SKM-1 (cell line): Measurements from ENCODE around the gene LRATD1.

Experiments
- DNase-seq: peaks from one replicate; lab custom pipeline; 2025; ENCODE audit not compliant: unreplicated experiment; lab: John Stamatoyannopoulos, UW

Gene LRATD1

GRCh38 chr2:14633461-14634181 lies 1.1 kb downstream of the LRATD1 start:
- no peak for DNase-seq

- no peak for DNase-seq
Measured at GRCh38 chr2:14634182-14634488, 1.6 kb downstream of the LRATD1 start.

DNA sequence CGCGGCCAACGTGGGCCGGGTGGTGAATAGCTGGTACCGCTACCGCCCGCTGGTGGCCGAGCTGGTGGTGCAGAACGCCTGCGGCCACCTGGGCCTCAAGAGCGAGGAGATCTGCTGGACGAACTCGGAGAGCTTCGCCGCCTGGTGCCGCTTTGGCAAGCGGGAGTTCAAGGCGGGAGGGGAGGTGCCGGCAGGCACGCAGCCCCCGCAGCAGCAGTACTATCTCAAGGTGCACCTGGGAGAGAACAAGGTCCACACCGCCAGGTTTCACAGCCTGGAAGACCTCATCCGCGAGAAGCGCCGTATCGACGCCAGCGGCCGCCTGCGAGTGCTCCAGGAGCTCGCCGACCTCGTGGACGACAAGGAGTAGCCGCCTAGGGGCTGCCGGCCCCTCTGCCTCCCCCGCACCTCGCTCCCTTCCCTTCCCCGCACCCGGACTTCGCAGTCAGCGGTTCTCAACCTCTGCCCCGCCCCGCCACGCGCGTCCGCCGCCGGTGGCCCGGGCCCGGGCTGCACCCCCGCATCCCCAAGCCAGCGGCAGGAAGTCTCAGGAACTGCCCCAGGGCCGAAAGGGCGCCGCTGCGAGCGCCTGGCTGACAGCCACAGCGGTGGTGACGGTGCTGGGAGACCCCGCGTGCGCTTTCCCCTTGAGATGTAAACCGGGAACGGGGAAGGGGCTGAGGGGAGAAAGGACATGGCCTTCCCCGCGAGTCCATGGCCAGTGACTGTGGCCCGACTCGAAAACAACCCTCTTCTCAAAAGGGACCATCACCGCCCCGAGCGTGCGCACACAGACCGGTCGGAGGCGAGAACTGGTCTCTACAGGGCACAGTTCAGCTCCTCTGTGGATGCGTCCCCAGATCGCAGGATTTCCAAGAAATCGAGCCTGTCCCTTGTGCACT lies 2.2 kb downstream of the LRATD1 start:
- DNase-seq: peak; percentile 54

DNA sequence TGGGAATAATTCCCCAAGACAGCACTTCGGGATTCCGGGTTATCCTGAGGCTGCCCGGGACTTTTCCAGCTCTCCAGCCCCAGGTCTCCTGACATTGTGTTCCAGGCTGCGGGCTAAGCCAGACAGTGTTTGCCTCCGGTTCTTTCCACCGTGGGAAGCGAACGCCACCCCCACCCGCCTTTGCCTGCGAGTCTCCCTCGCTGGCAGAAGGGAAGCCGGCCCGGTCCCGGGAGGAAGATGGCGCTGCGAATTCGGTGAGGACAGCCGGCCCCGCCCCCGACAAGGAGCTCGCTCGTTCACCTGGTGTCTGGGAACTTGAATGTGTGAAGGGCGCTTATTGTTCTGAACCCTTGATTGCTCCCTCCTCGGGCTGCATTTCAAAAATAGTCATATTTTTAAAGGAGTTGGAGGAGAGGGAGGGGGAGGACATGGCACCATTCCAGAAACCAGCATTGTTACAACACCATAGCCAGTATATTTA lies 2.9 kb downstream of the LRATD1 start:
- peak; percentile 49 for DNase-seq

DNA sequence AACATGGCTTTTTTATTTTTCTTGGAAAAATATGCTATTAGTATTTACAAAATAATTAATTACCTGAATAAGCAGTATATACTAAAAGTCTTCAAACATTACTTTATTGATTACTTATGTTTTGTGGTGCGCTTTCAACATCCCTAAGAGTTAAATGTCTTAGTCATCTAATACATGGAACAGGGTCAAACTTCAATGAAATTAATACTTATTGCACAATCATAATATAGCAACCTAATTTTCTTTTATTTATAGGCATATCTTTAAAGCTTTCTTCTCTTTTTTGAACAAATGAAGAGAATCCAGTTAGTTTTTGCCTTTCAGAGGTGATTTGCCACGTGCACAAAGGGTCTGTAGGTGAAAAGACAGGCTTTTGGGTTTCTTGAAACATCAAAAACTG lies 6.0 kb downstream of the LRATD1 start:
- no peak for DNase-seq

DNA sequence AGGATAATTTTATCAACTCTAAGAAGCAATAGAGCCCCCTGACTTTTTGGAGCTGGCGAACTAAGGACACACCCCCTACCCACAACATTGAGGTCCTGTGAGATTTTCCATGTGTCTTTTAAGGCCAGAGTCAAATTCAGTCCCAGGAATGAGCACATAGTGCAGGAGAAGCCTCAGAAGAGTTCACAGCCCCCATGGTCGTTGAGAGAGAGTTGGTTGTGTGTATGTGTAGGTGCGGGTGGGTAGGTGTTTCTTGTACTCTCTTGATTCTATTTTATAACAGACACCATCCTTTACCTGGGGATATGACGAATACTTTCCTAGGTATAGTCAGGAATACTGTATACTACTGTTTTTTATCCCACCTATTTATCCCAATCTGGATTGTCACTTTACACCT lies 8.6 kb downstream of the LRATD1 start:
- no peak for DNase-seq

DNA sequence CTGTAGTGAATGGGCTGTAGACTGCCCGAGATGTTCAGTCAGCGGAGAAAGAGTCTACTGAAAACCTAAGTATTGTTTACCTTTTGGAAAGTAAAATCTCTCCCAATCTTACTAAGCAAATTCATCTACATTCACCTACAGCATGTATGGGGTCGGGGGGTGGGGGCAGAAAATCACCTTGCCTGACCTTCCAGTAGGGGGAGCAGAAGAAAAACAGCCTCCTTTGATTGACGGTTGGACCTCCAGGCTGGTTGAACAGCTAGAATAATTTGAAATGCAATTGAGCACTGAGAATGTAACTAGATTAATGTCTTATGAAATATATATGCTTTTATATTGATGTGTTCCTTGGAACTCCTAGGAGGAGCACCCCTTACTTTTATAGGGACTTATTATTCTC lies 10.0 kb downstream of the LRATD1 start:
- DNase-seq: no peak

- no peak for DNase-seq
Measured at GRCh38 chr2:14647714-14648113, 15.2 kb downstream of the LRATD1 start.

DNA sequence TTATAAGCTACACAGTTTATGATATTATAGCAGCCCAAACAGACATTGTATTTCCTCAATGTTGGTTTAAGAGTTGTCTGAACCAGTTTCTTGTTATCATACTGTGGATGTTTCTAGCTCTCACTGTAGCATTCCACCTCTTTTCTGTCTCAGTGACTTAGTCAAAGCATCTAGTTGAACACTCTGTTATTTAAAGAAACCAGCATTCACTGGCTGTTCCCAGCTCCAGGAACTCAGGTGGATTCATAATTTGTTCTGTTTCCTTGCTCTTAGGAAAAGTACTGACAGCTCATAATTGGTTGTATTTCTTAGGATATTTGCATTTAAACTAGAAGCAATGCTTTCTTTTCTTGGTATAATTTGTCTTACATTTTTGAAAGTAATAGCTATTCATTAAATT lies 17.5 kb downstream of the LRATD1 start:
- DNase-seq: no peak

GRCh38 chr2:14654835-14655282 lies 22.3 kb downstream of the LRATD1 start:
- DNase-seq: no peak

- no peak for DNase-seq
Measured at GRCh38 chr2:14656146-14656545, 23.6 kb downstream of the LRATD1 start.

- DNase-seq: no peak
Measured at GRCh38 chr2:14661163-14661562, 28.6 kb downstream of the LRATD1 start.

DNA sequence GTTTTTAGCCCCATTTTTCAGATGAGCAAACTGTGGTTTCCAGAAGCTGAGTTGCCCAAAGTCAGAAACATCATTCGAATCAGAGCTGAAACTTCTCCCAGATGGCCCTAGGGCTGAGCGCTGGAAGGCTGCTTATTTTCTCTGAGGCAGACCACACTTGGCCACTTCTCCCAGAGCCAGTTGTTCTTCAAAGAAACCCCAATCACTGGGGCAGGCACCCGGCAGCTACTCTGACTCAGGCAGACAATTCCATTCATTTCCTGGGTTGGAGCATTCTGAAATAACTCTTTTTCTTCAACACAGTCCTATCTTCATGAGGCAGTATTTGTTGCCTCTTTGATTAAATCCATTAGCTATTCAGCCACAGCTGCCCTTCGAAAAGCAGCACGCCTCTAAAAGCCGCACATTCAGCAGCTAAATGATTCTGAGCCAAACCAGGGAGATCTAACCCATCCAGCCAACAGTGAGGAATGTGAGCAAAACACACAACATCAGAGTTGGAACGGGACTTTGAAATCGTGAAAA lies 40.9 kb downstream of the LRATD1 start:
- no peak for DNase-seq

DNA sequence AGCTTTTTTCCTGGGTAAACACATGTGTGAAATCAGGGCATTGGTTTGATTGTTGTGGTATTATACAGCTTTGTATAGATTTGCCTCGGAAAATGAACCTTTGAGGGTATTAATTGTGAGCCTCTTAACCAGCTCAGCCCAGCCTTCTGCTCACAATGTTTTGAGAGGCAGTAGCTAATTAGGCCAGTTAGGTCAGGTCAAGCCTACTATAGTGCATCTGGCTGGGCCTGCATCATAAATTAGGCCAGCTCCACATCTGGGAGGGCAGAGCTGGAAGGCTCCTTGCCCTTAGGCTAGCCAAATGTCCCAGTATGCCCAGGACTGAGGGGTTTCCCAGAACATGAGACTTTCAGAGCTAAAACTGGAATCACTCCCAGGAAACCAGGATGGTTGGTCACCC lies 43.0 kb downstream of the LRATD1 start:
- no peak for DNase-seq

DNA sequence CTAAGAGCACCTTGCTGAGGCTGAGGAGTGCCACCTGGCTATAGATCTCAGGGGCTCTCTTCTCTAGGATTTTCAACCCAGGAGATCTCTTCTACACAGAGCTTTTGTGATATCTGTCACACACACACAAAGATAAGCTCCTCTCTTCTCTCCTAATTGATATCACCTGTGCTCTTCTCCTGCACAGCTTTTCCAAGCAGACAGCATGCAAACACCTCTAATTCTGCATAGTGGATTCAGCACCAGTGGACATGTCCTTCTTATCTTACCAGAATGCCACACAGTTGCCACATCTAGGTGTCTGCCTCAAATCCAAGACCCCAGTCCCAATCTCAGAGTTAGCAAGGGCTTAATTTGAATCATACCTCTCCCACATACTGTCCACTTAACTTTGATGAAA lies 43.9 kb downstream of the LRATD1 start:
- no peak for DNase-seq

DNA sequence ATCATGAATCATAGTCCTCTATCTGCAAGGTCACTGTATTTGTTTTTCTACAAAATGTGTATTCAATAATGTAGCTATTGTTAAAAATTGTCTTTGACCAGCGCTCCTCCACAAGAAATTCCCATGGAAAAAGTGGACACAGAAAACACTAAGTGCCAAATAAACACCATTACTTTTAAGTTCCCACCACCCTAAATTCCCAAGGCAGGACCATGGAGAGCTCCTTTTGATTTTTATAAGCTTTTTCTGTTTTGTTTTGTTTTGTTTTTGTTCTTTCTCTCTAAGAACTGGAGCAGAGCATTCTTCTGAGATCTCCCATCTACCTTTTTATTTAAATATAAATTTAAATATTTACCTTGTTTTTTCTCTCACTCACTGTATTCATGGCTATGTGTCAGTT lies 44.5 kb downstream of the LRATD1 start:
- DNase-seq: no peak

DNA sequence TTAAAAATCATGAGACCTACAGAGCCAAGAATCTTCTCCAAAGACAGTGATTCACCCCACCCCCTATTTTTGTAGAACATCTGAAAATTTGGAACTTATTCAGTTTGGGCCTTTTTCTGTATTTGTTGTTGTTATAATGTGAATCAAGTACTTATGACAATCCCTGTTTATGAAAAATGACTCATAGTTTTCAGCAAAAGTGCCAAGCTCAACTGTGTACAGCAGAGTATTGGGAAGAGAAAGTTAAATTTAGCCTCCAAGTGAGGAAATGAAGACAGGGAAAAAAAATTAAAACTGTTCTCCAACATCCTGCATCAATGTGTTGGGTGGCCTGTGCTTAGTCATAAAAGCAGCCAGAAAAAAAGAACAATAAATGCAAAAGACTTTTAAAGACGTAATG lies 46.2 kb downstream of the LRATD1 start:
- no peak for DNase-seq

DNA sequence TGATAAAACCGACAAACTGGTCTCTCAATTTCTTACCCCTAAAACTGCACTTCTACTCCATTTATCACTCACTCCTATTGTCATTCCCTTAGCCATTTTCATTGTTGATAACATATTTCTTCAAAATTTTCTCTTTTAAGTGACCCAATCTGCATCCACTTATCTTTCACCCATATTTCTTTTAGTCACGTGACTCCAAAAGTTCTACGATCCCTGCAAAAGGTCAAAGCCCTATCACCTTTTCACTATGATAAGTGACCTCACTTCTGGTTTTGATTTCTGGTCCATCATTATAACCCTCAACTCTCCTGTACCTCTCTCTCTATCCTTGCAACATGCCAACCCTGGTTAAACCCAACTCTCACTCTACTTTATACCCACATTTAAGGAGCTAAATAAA lies 49.1 kb downstream of the LRATD1 start:
- no peak for DNase-seq
